GM12865 (cell line): ENCODE data around the gene TRIO.

Experiments
- DNase-seq: peaks from one replicate; pipeline ENCODE4 v3.0.0; 2010; ENCODE audit warnings: low read depth
- H3K4me3 ChIP-seq: 2 replicates; pipeline ENCODE4 v1.5.1; 2011; ENCODE audit warnings: mild to moderate bottlenecking, low read depth, low read length, control low read depth
- CTCF ChIP-seq: IDR thresholded peaks from 2 replicates; pipeline ENCODE4 v1.5.1; 2011; ENCODE audit warnings: low read length, control low read depth, low read depth, inconsistent platforms; ENCODE audit not compliant: insufficient read depth; ENCODE audit errors: missing control alignments

TRIO gene

GRCh38 chr5:14292766-14293658, 149.9 kb downstream of the TRIO start:
- DNase-seq: no peak
- TF ChIP-seq CTCF: no peak
- no peak overlapping the region for H3K4me3 ChIP-seq

DNA sequence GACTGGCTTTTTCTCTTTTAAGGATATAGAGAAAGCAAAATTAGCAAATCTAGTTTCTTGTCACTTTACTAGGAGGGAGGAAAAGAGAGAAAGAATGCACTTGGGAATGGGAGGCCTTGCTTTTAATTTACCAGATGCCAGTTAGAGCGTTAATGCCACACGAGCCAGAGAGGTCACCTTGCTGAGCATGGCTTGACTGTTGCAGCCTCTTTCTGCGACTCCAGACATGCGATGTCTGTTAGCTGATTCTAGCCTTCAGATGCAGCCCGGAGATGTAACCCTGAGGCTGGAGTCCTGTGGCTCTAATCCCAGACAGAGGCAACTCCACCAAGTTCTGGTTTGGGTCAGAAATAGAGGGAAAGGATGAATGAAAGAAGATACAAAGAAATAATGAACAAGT, 152.5 kb downstream of the TRIO start:
- no peak for TF ChIP-seq CTCF
- no peak for DNase-seq
- no peak overlapping the region for H3K4me3 ChIP-seq

- no peak for DNase-seq
- no peak for TF ChIP-seq CTCF
- no peak overlapping the region for H3K4me3 ChIP-seq
These were observed 153.6 kb downstream of the TRIO start for GRCh38 chr5:14296533-14297331.

GRCh38 chr5:14297697-14298096, 154.6 kb downstream of the TRIO start:
- TF ChIP-seq CTCF: no peak
- DNase-seq: no peak
- H3K4me3 ChIP-seq: no peak overlapping the region

DNA sequence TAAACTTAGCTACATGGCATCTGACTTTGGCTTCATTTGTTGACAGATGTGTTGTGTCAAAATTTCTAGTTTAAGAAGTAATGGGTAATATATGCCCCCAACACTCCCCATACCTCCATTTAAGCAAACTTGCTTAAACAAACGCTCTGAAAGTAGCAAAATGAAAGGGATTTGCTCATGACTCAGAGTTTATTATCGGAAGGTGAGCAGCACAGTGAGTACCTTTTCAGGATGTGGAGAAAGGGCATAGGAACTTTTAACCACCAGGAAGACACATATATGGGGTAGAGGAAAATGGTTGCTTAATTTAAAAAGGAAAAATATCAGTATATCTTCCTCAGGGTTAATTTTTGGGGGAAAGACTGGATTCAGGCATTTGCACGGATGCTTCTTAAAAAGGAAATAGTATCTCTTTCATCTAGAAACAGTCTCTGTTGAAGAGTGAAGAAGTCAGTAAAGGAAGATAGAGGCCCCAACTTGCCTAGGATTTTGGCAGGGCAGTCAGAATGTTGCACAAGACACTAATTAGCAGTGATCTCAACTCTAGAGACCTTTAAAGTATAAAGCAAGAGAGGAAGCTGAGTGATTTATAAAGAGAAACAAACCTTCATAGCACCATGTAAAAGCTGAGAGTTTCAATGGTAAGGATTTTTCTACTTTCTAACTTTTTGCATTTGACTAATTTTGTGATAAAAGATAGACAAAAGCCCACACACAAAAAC, 155.1 kb downstream of the TRIO start:
- no peak overlapping the region for H3K4me3 ChIP-seq
- no peak for DNase-seq
- TF ChIP-seq CTCF: no peak

- no peak for TF ChIP-seq CTCF
- DNase-seq: no peak
These were observed 156.5 kb downstream of the TRIO start for GRCh38 chr5:14299666-14300065.

More at GRCh38 chr5:14299666-14300065, 156.5 kb downstream of the TRIO start:
- H3K4me3 ChIP-seq: no peak overlapping the region
